Astrocyte of the cerebellum (primary cell): Measurements from ENCODE around the gene AFF2.

Source experiments
- DNase-seq: peaks from one replicate; pipeline ENCODE4 v3.0.0-alpha.2; 2011; ENCODE audit warnings: low read depth
- H3K4me3 ChIP-seq: 2 replicates; pipeline ENCODE4 v1.5.1; 2011; ENCODE audit warnings: mild to moderate bottlenecking, low read depth, low read length, moderate library complexity
- in situ Hi-C: cut with HindIII; loops from 2 replicates; pipeline ENCODE4 v1.10.0; 2017; ENCODE audit warnings: low sequenced_read_pairs
- TF ChIP-seq, protein P1 (sequence below): IDR thresholded peaks from 2 replicates; pipeline ENCODE4 v1.5.1; 2012; ENCODE audit warnings: low read length, low read depth, moderate library complexity, mild to moderate bottlenecking; ENCODE audit errors: missing control alignments

The AFF2 gene

GRCh38 chrX:148582353-148582752, 81.9 kb downstream of the AFF2 start:
- no peak overlapping the region for H3K4me3 ChIP-seq
- in situ Hi-C loops = no loop called here
- peak; percentile 27 for DNase-seq
- TF ChIP-seq, protein P1, sequence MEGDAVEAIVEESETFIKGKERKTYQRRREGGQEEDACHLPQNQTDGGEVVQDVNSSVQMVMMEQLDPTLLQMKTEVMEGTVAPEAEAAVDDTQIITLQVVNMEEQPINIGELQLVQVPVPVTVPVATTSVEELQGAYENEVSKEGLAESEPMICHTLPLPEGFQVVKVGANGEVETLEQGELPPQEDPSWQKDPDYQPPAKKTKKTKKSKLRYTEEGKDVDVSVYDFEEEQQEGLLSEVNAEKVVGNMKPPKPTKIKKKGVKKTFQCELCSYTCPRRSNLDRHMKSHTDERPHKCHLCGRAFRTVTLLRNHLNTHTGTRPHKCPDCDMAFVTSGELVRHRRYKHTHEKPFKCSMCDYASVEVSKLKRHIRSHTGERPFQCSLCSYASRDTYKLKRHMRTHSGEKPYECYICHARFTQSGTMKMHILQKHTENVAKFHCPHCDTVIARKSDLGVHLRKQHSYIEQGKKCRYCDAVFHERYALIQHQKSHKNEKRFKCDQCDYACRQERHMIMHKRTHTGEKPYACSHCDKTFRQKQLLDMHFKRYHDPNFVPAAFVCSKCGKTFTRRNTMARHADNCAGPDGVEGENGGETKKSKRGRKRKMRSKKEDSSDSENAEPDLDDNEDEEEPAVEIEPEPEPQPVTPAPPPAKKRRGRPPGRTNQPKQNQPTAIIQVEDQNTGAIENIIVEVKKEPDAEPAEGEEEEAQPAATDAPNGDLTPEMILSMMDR = no peak

GRCh38 chrX:148588649-148589310, 88.4 kb downstream of the AFF2 start:
- TF ChIP-seq, protein P1 = no peak
- in situ Hi-C loops = no loop called here
- DNase-seq = peak; percentile 29
- H3K4me3 ChIP-seq = no peak overlapping the region

GRCh38 chrX:148592595-148592994, 92.2 kb downstream of the AFF2 start:
- H3K4me3 ChIP-seq = no peak overlapping the region
- TF ChIP-seq, protein P1 = no peak
- in situ Hi-C loops = no loop called here
- DNase-seq = no peak

DNA sequence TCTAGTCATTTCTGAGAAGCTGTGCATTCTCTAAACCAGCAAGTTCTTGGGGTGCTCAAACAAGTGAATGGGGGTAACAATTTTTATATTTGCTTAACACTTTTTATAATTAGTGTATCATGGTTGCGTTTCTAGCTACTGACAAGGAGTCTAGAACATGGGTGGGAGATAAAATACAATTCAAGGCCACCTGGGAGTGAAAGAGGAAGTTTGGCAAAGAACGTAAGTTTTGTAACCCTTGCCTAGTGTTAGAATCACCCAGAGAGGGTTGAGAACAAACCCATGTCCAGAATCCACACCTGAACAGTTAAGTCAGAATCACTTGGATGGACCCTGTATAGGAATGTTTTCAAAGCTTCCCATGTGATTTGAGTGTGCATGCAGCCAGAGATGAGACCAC, 92.7 kb downstream of the AFF2 start:
- TF ChIP-seq, protein P1 = no peak
- H3K4me3 ChIP-seq = no peak overlapping the region
- in situ Hi-C loops = no loop called here
- no peak for DNase-seq

DNA sequence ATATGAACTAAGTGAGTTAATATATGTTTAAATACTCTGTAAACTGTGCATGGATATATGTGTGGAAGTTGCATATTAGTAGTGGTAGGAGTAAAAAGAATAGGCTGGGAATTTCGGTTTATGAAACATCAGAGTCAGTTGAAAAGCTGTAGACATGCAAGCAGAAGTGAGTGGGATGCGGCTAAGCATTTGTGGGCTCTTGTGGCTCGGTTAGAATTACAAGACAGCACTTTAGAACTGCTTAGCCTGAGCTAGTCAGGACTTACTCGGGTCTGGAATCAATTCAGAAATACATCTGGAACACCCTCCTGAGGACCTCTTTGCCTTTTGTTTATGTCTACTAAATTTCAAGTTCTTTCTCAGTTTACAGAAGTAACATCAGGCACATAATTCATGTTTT, 93.6 kb downstream of the AFF2 start:
- no peak overlapping the region for H3K4me3 ChIP-seq
- in situ Hi-C loops = no loop called here
- TF ChIP-seq, protein P1 = no peak
- DNase-seq = no peak

DNA sequence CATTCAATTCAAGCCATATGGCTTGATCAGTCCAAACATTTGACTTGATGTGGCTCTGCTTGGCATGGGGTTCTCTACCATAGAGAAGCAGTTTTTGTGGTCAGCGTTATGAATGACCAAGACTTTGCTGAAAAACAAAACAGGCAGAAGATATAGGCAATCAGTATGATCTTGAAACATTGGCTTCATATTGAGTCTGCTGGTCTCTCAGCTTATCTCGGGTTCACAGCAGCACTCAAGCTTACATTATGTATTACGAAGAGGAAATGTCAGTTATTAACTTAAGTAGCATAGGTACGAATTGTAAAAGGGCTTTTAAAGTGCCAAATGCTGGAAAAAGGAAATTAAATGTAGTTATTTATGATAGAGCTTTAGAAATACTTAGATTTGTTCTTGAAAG, 99.0 kb downstream of the AFF2 start:
- no peak overlapping the region for H3K4me3 ChIP-seq
- in situ Hi-C loops = no loop called here
- DNase-seq = no peak
- TF ChIP-seq, protein P1 = no peak
